RPMI8226 (cell line): ENCODE measurements around the gene PRDM10.
"Not testable (repeated sequence)": the region's sequence is repeated elsewhere in the genome, so short reads cannot be mapped to it uniquely, and the experiment has no call there.

ENCODE experiments used
- DNase-seq: peaks from one replicate; pipeline ENCODE4 v3.0.0-alpha.2; 2015

Gene PRDM10

GRCh38 chr11:129888451-129888850 lies 114.2 kb downstream of the PRDM10 start:
- DNase-seq = no peak

GRCh38 chr11:129885381-129885780 lies 117.3 kb downstream of the PRDM10 start:
- DNase-seq = no peak

- DNase-seq = no peak
Measured at GRCh38 chr11:129884581-129884980, 118.1 kb downstream of the PRDM10 start.

- DNase-seq = peak; percentile 42
Measured at GRCh38 chr11:129881570-129882170, 121.0 kb downstream of the PRDM10 start.

- DNase-seq = no peak
Measured at GRCh38 chr11:129880311-129880710, 122.3 kb downstream of the PRDM10 start.

- DNase-seq = no peak
Measured at GRCh38 chr11:129871914-129872313, 130.7 kb downstream of the PRDM10 start.

GRCh38 chr11:129868626-129869025 lies 134.0 kb downstream of the PRDM10 start:
- DNase-seq = not testable (repeated sequence)

- DNase-seq = no peak
Measured at GRCh38 chr11:129866311-129866710, 136.3 kb downstream of the PRDM10 start.

GRCh38 chr11:129865701-129866100 lies 136.9 kb downstream of the PRDM10 start:
- DNase-seq = no peak

- DNase-seq = no peak
Measured at GRCh38 chr11:129864811-129865210, 137.8 kb downstream of the PRDM10 start.

GRCh38 chr11:129861702-129862522 lies 140.7 kb downstream of the PRDM10 start:
- no peak for DNase-seq

GRCh38 chr11:129856036-129856435 lies 146.6 kb downstream of the PRDM10 start:
- no peak for DNase-seq

GRCh38 chr11:129855086-129855485 lies 147.5 kb downstream of the PRDM10 start:
- no peak for DNase-seq

- peak; percentile 40 for DNase-seq
Measured at GRCh38 chr11:129854232-129854805, 148.3 kb downstream of the PRDM10 start.

- DNase-seq = peak; percentile 94
Measured at GRCh38 chr11:129853518-129854231, 149.0 kb downstream of the PRDM10 start.

GRCh38 chr11:129852125-129852740 lies 150.4 kb downstream of the PRDM10 start:
- DNase-seq = no peak
